H9 (cell line): Measurements from ENCODE around the gene DYDC1. TPM values are rescaled to one million over a fixed set of nuclear protein-coding genes. Genes with fewer than 3 reads are reported as not detected.

Source experiments
- DNase-seq: peaks from one replicate; pipeline ENCODE4 v3.0.0-alpha.2; 2017
- H2AFZ ChIP-seq: one replicate; pipeline ENCODE4 v1.6.1; 2013; ENCODE audit warnings: mild to moderate bottlenecking, low read length, control low read depth, moderate library complexity
- H2AK5ac ChIP-seq: 2 replicates; pipeline ENCODE4 v1.6.1; 2013; ENCODE audit warnings: low read length, control low read depth, mixed read lengths; ENCODE audit not compliant: insufficient read length
- H2BK120ac ChIP-seq: one replicate; pipeline ENCODE4 v1.6.1; 2013; ENCODE audit warnings: low read depth, mild to moderate bottlenecking, low read length, control low read depth, inconsistent platforms; ENCODE audit not compliant: poor library complexity, severe bottlenecking
- H2BK12ac ChIP-seq: 2 replicates; pipeline ENCODE4 v1.6.1; 2013; ENCODE audit warnings: low read length, control low read depth, mixed read lengths, low read depth; ENCODE audit not compliant: insufficient read length
- H2BK15ac ChIP-seq: 2 replicates; pipeline ENCODE4 v1.6.1; 2013; ENCODE audit warnings: low read depth, low read length, control low read depth
- H2BK20ac ChIP-seq: one replicate; pipeline ENCODE4 v1.6.1; 2013; ENCODE audit warnings: low read depth, mild to moderate bottlenecking, low read length, control low read depth, inconsistent platforms; ENCODE audit not compliant: poor library complexity, severe bottlenecking
- H2BK5ac ChIP-seq: 2 replicates; pipeline ENCODE4 v1.6.1; 2013; ENCODE audit warnings: low read length, control low read depth, mixed read lengths; ENCODE audit not compliant: insufficient read length
- H3K14ac ChIP-seq: 2 replicates; pipeline ENCODE4 v1.6.1; 2013; ENCODE audit warnings: low read length, control low read depth; ENCODE audit not compliant: insufficient read depth
- H3K18ac ChIP-seq: 2 replicates; pipeline ENCODE4 v1.6.1; 2013; ENCODE audit warnings: low read depth, mild to moderate bottlenecking, mixed read lengths, low read length, control low read depth; ENCODE audit not compliant: insufficient read length
- H3K23ac ChIP-seq: 2 replicates; pipeline ENCODE4 v1.6.1; 2013; ENCODE audit warnings: low read length, control low read depth, mixed read lengths, low read depth; ENCODE audit not compliant: insufficient read length
- H3K23me2 ChIP-seq: 2 replicates; pipeline ENCODE4 v1.6.1; 2013; ENCODE audit warnings: low read depth, mild to moderate bottlenecking, mixed read lengths, low read length, control low read depth; ENCODE audit not compliant: insufficient read length, poor library complexity, severe bottlenecking
- H3K27ac ChIP-seq: 2 replicates; pipeline ENCODE4 v1.5.1; 2013; ENCODE audit warnings: low read length, control low read depth, mixed read lengths, low read depth; ENCODE audit not compliant: insufficient read length
- H3K27me3 ChIP-seq: 2 replicates; pipeline ENCODE4 v1.6.1; 2013; ENCODE audit warnings: low read length, control low read depth, inconsistent platforms; ENCODE audit not compliant: insufficient read depth
- H3K4ac ChIP-seq: 2 replicates; pipeline ENCODE4 v1.6.1; 2013; ENCODE audit warnings: low read depth, mild to moderate bottlenecking, control low read depth, inconsistent platforms, low read length, moderate library complexity
- H3K4me1 ChIP-seq: 2 replicates; pipeline ENCODE4 v1.6.1; 2013; ENCODE audit warnings: low read length, control low read depth, inconsistent platforms; ENCODE audit not compliant: insufficient read depth
- H3K4me2 ChIP-seq: 2 replicates; pipeline ENCODE4 v1.6.1; 2013; ENCODE audit warnings: low read length, control low read depth, mixed read lengths; ENCODE audit not compliant: insufficient read length, insufficient read depth
- H3K56ac ChIP-seq: 2 replicates; pipeline ENCODE4 v1.6.1; 2013; ENCODE audit warnings: low read depth, mild to moderate bottlenecking, mixed read lengths, low read length, control low read depth; ENCODE audit not compliant: insufficient read length
- H3K79me1 ChIP-seq: 2 replicates; pipeline ENCODE4 v1.6.1; 2013; ENCODE audit warnings: low read depth, mild to moderate bottlenecking, moderate library complexity, low read length, control low read depth, inconsistent platforms; ENCODE audit not compliant: insufficient read depth, poor library complexity, severe bottlenecking
- H3K79me2 ChIP-seq: 2 replicates; pipeline ENCODE4 v1.6.1; 2013; ENCODE audit warnings: low read length, control low read depth, inconsistent platforms; ENCODE audit not compliant: insufficient read depth
- H3K9ac ChIP-seq: 2 replicates; pipeline ENCODE4 v1.6.1; 2013; ENCODE audit warnings: low read length, control low read depth, mixed read lengths; ENCODE audit not compliant: insufficient read length; ENCODE audit errors: extremely low read depth
- H3K9me3 ChIP-seq: one replicate; pipeline ENCODE4 v1.6.1; 2013; ENCODE audit warnings: low read depth, low read length, inconsistent platforms; ENCODE audit not compliant: control insufficient read depth
- H3T11ph ChIP-seq: one replicate; pipeline ENCODE4 v1.6.1; 2013; ENCODE audit warnings: mild to moderate bottlenecking, low read length, control low read depth, inconsistent platforms
- H4K20me1 ChIP-seq: one replicate; pipeline ENCODE4 v1.6.1; 2013; ENCODE audit not compliant: control insufficient read depth, insufficient read length, insufficient read depth
- H4K5ac ChIP-seq: 2 replicates; pipeline ENCODE4 v1.6.1; 2013; ENCODE audit warnings: low read depth, mild to moderate bottlenecking, mixed read lengths, low read length, control low read depth; ENCODE audit not compliant: insufficient read length
- H4K8ac ChIP-seq: replicated peaks from 2 replicates; pipeline ENCODE4 v1.6.1; 2013; ENCODE audit warnings: low read length, control low read depth, mixed read lengths, low read depth; ENCODE audit not compliant: insufficient read length
- H4K91ac ChIP-seq: 2 replicates; pipeline ENCODE4 v1.6.1; 2013; ENCODE audit warnings: low read depth, mild to moderate bottlenecking, moderate library complexity, mixed read lengths, low read length, control low read depth; ENCODE audit not compliant: insufficient read length
- H3K27ac Mint-ChIP-seq, 3 experiments: 2 replicates in 2 of 3; 3 replicates in 1 of 3; pipeline ENCODE4 v1.8.0; 2020 to 2021; ENCODE audit warnings: mixed read lengths in 3 of 3, mild to moderate bottlenecking in 1 of 3, moderate library complexity in 1 of 3
- H3K27me3 Mint-ChIP-seq: 2 replicates; pipeline ENCODE4 v1.8.0; 2021; ENCODE audit warnings: low read depth, mild to moderate bottlenecking, moderate library complexity, mixed read lengths
- H3K36me3 Mint-ChIP-seq, 3 experiments: 2 replicates in 2 of 3; 3 replicates in 1 of 3; pipeline ENCODE4 v1.8.0; 2020 to 2021; ENCODE audit warnings: low read depth in 3 of 3, mixed read lengths in 3 of 3; ENCODE audit not compliant: insufficient read depth in 1 of 3
- H3K4me1 Mint-ChIP-seq, 2 experiments: 2 replicates each; pipeline ENCODE4 v1.8.0; 2020; ENCODE audit warnings: mixed read lengths in 2 of 2
- H3K4me3 Mint-ChIP-seq, 2 experiments: 2 replicates in 1 of 2; 3 replicates in 1 of 2; pipeline ENCODE4 v1.8.0; 2020 to 2021; ENCODE audit warnings: mild to moderate bottlenecking in 2 of 2, mixed read lengths in 2 of 2, moderate library complexity in 1 of 2
- H3K9me3 Mint-ChIP-seq, 2 experiments: 2 replicates in 1 of 2; 3 replicates in 1 of 2; pipeline ENCODE4 v1.8.0; 2020; ENCODE audit warnings: mild to moderate bottlenecking in 2 of 2, mixed read lengths in 2 of 2, moderate library complexity in 1 of 2
- CTCF ChIP-seq: fragments of 200-600 bp; sonication (generic); conservative IDR thresholded peaks from 3 replicates; pipeline ENCODE4 v1.8.0; 2021; ENCODE audit warnings: antibody characterized with exemption, mild to moderate bottlenecking
- WGBS: extraction: QIAGEN DNeasy Blood & Tissue Kit; methylation state at CpG from one replicate; pipeline ENCODE4 v1.1.7; 2013; ENCODE audit warnings: missing lambda C conversion rate, low lambda C conversion rate, mixed read lengths; ENCODE audit not compliant: insufficient read length; ENCODE audit errors: extremely low coverage; 5-methylcytosine and 5-hydroxymethylcytosine counted together
- total RNA-seq: library from RNA; stranded (reverse); gene quantifications from 2 replicates; pipeline ENCODE4 v1.2.1, GENCODE V29; 2021

The DYDC1 gene
- total RNA-seq, 1 experiment from 2014 or later: not detected

GRCh38 chr10:80371467-80371866, 14.9 kb upstream of the DYDC1 start:
- Histone ChIP-seq H3K56ac (no peak overlapping the region), H4K5ac (no peak overlapping the region), H2BK5ac (no peak overlapping the region), H3K23me2 (no peaks in the 10 kb centered on the region), H3K79me2 (no peaks in the 10 kb centered on the region; the same call in none of the 2 replicates), H3T11ph (no peak overlapping the region), H4K20me1 (no peaks in the 10 kb centered on the region), H3K4me1 (no peaks in the 10 kb centered on the region), H3K14ac (no peak overlapping the region), H2AK5ac (peak overlapping the region; percentile 3), H3K9me3 (peaks cover 7% of the 10 kb centered on the region), H3K27ac (no peak overlapping the region), H3K79me1 (no peaks in the 10 kb centered on the region), H3K18ac (no peak overlapping the region), H4K91ac (no peak overlapping the region), H2BK12ac (no peak overlapping the region), H3K9ac (no peak overlapping the region), H2AFZ (no peak overlapping the region), H3K27me3 (no peaks in the 10 kb centered on the region), H2BK15ac (no peak overlapping the region), H3K23ac (no peak overlapping the region), H4K8ac (no peak overlapping the region), H2BK20ac (no peak overlapping the region), H2BK120ac (no peak overlapping the region), H3K4ac (no peak overlapping the region), H3K4me2 (no peak overlapping the region)
- DNase-seq: no peak
- Mint-ChIP-seq H3K27ac (no peak overlapping the region; a peak in 1 of 7 replicates), H3K9me3 (peaks cover 24 to 29% of the 10 kb centered on the region in 2 experiments), H3K4me1 (peaks cover 0 to 3% of the 10 kb centered on the region in 2 experiments; a peak in 1 of 4 replicates), H3K36me3 (peaks cover 21 to 27% (median 26%) of the 10 kb centered on the region in 3 experiments), H3K27me3 (peaks cover 4% of the 10 kb centered on the region; the same call in 1 of the 2 replicates), H3K4me3 (no peak overlapping the region)
- TF ChIP-seq CTCF: no peak
- no CpG with 5 or more reads among the region's 6 CpGs for WGBS
